Heart right ventricle (tissue), 16 donors: ENCODE results near the gene NOX5. TPM values are rescaled to one million over a fixed set of nuclear protein-coding genes. Genes with fewer than 3 reads are reported as not detected.

Source experiments
- ATAC-seq, 8 donors: fragments of 200-7000 bp; cut with Tn5 transposase; one replicate each; pipeline ENCODE4 v1.9.1; 2020; ENCODE audit warnings: mild to moderate bottlenecking in 8 of 8, moderate library complexity in 8 of 8, moderate number of reproducible peaks in 1 of 8
- DNase-seq, 2 donors: peaks; one replicate each; pipeline ENCODE4 v3.0.0-alpha.2; 2020
- H3K27ac ChIP-seq, 10 donors: fragments of 200-600 bp; sonication (generic) in 2 of 10; one replicate each; pipeline versions ENCODE4 v1.5.0 to v1.8.0; 2020 to 2022; ENCODE audit warnings: mild to moderate bottlenecking in 3 of 10
- H3K27me3 ChIP-seq, 7 donors: fragments of 200-600 bp; one replicate each; pipeline ENCODE4 v1.8.0; 2021 to 2022; ENCODE audit warnings: mild to moderate bottlenecking in 2 of 7
- H3K36me3 ChIP-seq, 9 donors: fragments of 200-600 bp; sonication (generic) in 1 of 9; one replicate each; pipeline versions ENCODE4 v1.5.0 to v1.8.0; 2020 to 2022; ENCODE audit warnings: mild to moderate bottlenecking in 2 of 9
- H3K4me1 ChIP-seq, 9 donors: fragments of 200-600 bp; sonication (generic) in 1 of 9; one replicate each; pipeline versions ENCODE4 v1.5.0 to v1.8.0; 2020 to 2022; ENCODE audit warnings: mild to moderate bottlenecking in 4 of 9
- H3K4me3 ChIP-seq, 10 donors: fragments of 200-600 bp; sonication (generic) in 2 of 10; one replicate each; pipeline versions ENCODE4 v1.5.0 to v1.8.0; 2020 to 2022; ENCODE audit warnings: mild to moderate bottlenecking in 7 of 10, moderate library complexity in 2 of 10
- H3K9me3 ChIP-seq, 11 donors: fragments of 200-600 bp in 10 of 11; sonication (generic) in 2 of 11; one replicate each; pipeline versions ENCODE4 v1.5.0 to v1.8.0; 2013 to 2022; ENCODE audit warnings: mild to moderate bottlenecking in 2 of 11, control low read depth in 1 of 11, moderate library complexity in 1 of 11
- CTCF ChIP-seq, 9 donors: fragments of 200-600 bp; sonication (generic) in 2 of 9; IDR thresholded peaks; one replicate each; pipeline versions ENCODE4 v1.5.0 to v1.8.0; 2021 to 2022; ENCODE audit warnings: antibody characterized with exemption in 9 of 9, mild to moderate bottlenecking in 5 of 9, moderate library complexity in 1 of 9
- whole genome bisulfite sequencing, 2 donors: extraction: QIAGEN DNeasy Blood & Tissue Kit; methylation state at CpG; one replicate each; pipeline ENCODE4 v1.1.7; 2013; ENCODE audit warnings: inconsistent platforms in 1 of 2; 5-methylcytosine and 5-hydroxymethylcytosine counted together
- intact Hi-C, 10 donors: fragments of 100-400 bp; cut with DNase I; formaldehyde crosslinking; loops; one replicate each; pipeline versions ENCODE4 v1.11.1 to v1.14.2; 2022
- polyA plus RNA-seq, 2 donors: library from polyadenylated mRNA; stranded (reverse); fragments of 200-250 nt; gene quantifications; one replicate each; pipeline ENCODE4 v1.2.3, GENCODE V29; 2013
- total RNA-seq, 10 donors: library from RNA; stranded (reverse); fragmentation: NEBNext Ultra II Directional in 3 of 10; extraction: Animal tissue kit (Norgen Biotek cat#: 25700) in 3 of 10; gene quantifications; one replicate each; pipeline versions ENCODE4 v1.2.1 to v1.2.4, GENCODE V29; 2021 to 2023
- donor health status: Arrhythmogenic right ventricular cardiomyopathy.
- donor health status: ischemic (EF 13 %, LVEDD 7.1; RV severe dilation, severe dysfunction).
- donor health status: healthy with polysubstance abuse.
- donor health status: DM: no; HTN: yes; CAD: no.
- donor health status: DM: no; HTN: no; CAD: no.
- donor health status: ischemic (EF 25% LVEDD 6.9; RV normal size, moderate dysfunction).
- donor health status: ischemic (EF 25% LVEDD 5.7; RV mildly dilated, moderate dysfunction).
- donor health status: healthy.
- donor health status: DM: yes; HTN: yes; CAD: no.
- donor health status: Ischemic cardiomyopathy.
- donor health status: ischemic (EF 35%, LVEDD 5.7; RV mildly dilated, moderate dysfunction).
- donor health status: nonischemic (EF 11% LVEDD 7.7; RV severe dilation, severe dysfunction).
- donor health status: DM: yes; HTN: yes; CAD: no.
- donor health status: PGD.
- donor health status: ischemic (EF 29% LVEDD 5.4; RV normal size, mild dysfunction).
- donor health status: nonischemic (EF 23%, LVEDD 6.1; RV moderate dilation, normal function).

Gene NOX5
- total and polyA plus RNA-seq, 12 donors = 0.06 to 0.37 (median 0.18) TPM; not detected in 4

- ATAC-seq = peak; percentile 80 to 98 (median 92)
- Histone ChIP-seq H3K27me3 (peaks cover 0 to 10% (median 0%) of the 10 kb centered on the region in 7 donors), H3K9me3 (no peaks in the 10 kb centered on the region), H3K4me3 (no peak overlapping the region), H3K36me3 (no peaks in the 10 kb centered on the region), H3K27ac (peak overlapping the region in 9 of 10 donors; percentile 20 to 75 (median 66)), H3K4me1 (peaks cover 0 to 27% (median 23%) of the 10 kb centered on the region in 9 donors)
- DNase-seq = peak; percentile 56 to 72
- WGBS, 2 donors = 31 to 68% methylated on average over 6 of the region's 6 CpGs
- intact Hi-C loops = loop anchor here in 5 of 10 donors (2.0 to 10.0 kb wide), 4 partner anchors 97 to 165 kb away; partner anchors contain the start of gene GLCE (in 3 of the 5)
- TF ChIP-seq CTCF (IDR thresholded peaks at IDR 0.05) = no peak
Measured at GRCh38 chr15:69060041-69060481, 45.6 kb downstream of the NOX5 start.

- intact Hi-C loops = loop anchor here in 5 of 10 donors (1.0 to 10.0 kb wide), 5 partner anchors 97 to 165 kb away; partner anchors contain the start of gene GLCE (in 3 of the 5)
- no peak for DNase-seq
Measured at GRCh38 chr15:69060744-69061143, 46.2 kb downstream of the NOX5 start.

GRCh38 chr15:69061414-69061842 is 46.9 kb downstream of the NOX5 start:
- Histone ChIP-seq H3K36me3 (no peaks in the 10 kb centered on the region), H3K9me3 (no peaks in the 10 kb centered on the region), H3K27ac (peak overlapping the region in 4 of 10 donors; percentile 42 to 75 (median 62)), H3K4me3 (no peak overlapping the region), H3K4me1 (peaks cover 0 to 27% (median 23%) of the 10 kb centered on the region in 9 donors), H3K27me3 (peaks cover 0 to 5% (median 0%) of the 10 kb centered on the region in 7 donors)
- no peak for DNase-seq
- intact Hi-C loops = loop anchor here in 5 of 10 donors (1.0 to 10.0 kb wide), 5 partner anchors 96 to 164 kb away; partner anchors contain the start of gene GLCE (in 3 of the 5)
- no peak for ATAC-seq
- no peak for TF ChIP-seq CTCF (IDR thresholded peaks at IDR 0.05)

More at GRCh38 chr15:69060744-69061143, 46.2 kb downstream of the NOX5 start:
- Histone ChIP-seq H3K9me3 (no peaks in the 10 kb centered on the region), H3K27ac (peak overlapping the region in 9 of 10 donors; percentile 20 to 75 (median 66)), H3K27me3 (peaks cover 0 to 10% (median 0%) of the 10 kb centered on the region in 7 donors), H3K4me1 (peaks cover 0 to 27% (median 23%) of the 10 kb centered on the region in 9 donors), H3K4me3 (no peak overlapping the region), H3K36me3 (no peaks in the 10 kb centered on the region)
- no peak for TF ChIP-seq CTCF (IDR thresholded peaks at IDR 0.05)
- no peak for ATAC-seq
- WGBS, 2 donors = 50 to 52% methylated on average over 4 of the region's 4 CpGs

GRCh38 chr15:69064649-69065048 is 50.2 kb downstream of the NOX5 start:
- no peaks in the 10 kb centered on the region for H3K27me3 ChIP-seq
- intact Hi-C loops = loop anchor here in 6 of 10 donors (5.0 to 10.0 kb wide), 4 partner anchors 93 to 160 kb away; partner anchors contain the start of gene GLCE (in 3 of the 6)
- peaks cover 0 to 9% (median 0%) of the 10 kb centered on the region in 11 donors for H3K9me3 ChIP-seq
- peaks cover 0 to 17% (median 14%) of the 10 kb centered on the region in 9 donors for H3K4me1 ChIP-seq
- no peak for DNase-seq
- no peak overlapping the region for H3K4me3 ChIP-seq
- no peaks in the 10 kb centered on the region for H3K36me3 ChIP-seq
- no peak for ATAC-seq
- 74 to 75% methylated on average over 3 of the region's 3 CpGs for WGBS, 2 donors
- no peak for TF ChIP-seq CTCF (IDR thresholded peaks at IDR 0.05)
- no peak overlapping the region for H3K27ac ChIP-seq
